ENCODE data around the gene SETD3. TPM values are rescaled to one million over a fixed set of nuclear protein-coding genes. Genes with fewer than 3 reads are reported as not detected.

Gene SETD3
- polyA plus RNA-seq (ENCODE audit: insufficient read length), result 73.5 TPM

- DNase-seq, result peak; percentile 51
Measured at GRCh38 chr14:99479906-99480869, at the start of gene SETD3. Gene SETD3, minus strand, starts transcription at chr14:99480859. Its CDS starts 15,054 bp downstream, at chr14:99465805.

DNA sequence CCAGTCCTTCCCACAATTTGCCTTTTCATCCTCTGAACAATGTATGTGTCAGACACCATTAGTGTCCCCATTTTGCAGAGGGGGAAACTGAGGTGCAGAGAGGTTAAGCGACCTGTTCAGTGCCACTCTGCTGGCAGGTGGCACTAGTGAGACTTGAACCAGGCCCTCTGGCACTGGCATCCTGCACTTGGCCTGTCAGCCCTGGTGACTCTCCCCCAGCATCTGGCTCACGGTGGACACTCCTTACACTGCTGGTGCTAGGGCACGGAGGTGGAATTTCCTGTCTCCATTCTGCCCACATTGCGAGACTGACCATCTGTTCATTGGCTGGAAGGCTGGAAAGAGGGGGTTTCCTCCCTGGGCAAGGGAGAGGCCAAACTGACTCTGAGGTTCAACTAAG is 49.2 kb upstream of the SETD3 start:
- DNase-seq, result no peak

GRCh38 chr14:99527427-99528076 is 46.9 kb upstream of the SETD3 start:
- DNase-seq, result no peak

DNA sequence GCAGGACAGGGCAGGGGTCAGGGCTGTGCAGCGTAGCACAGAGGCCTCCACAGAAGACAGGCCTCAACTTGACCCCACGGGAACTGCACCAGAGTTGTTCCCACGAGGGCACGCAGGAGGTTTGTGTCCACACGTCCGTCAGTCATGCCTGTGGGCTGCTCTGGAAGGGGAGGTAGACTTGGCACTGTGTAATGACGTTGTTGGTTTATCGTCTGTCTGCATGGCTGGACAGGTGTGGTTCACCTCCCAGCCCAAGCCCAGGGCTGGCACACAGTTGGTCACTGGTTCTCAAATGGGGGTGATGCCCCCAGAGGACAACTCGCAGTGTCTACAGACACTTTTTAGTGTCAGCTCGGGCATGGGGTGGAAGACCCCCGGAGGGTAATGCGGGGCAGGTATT is 46.4 kb upstream of the SETD3 start:
- no peak for DNase-seq

GRCh38 chr14:99525699-99526080 is 45.0 kb upstream of the SETD3 start:
- no peak for DNase-seq

GRCh38 chr14:99524804-99525698 is 44.4 kb upstream of the SETD3 start:
- no peak for DNase-seq

DNA sequence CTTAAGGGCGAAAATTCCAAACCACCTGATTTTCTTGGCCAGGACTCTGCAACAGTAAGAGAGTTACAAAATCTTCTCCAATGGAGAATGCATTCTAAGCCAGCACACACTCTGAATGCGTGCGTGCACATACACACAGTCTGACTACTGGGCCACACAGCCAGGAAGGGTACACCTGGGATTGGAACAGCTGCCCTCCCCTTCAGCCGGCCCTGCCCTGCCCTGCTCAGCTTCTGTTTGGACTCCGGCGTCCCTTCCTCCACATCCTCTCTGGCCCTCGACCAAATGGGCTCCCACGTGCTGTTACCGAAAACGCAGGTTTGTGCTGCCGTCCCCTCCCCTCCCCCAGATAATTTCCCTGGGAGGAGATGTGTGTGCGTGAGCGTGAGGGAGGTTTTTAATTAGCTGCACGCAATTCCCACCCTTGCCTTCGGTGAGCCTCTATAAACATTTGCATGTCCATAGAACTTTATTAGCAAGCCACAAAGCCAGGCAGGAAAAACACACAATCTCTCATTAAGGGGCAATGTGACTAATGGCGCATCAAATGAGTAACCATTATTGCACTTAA is 43.5 kb upstream of the SETD3 start:
- no peak for DNase-seq

- no peak for DNase-seq
Measured at GRCh38 chr14:99523704-99524055, 43.0 kb upstream of the SETD3 start.

DNA sequence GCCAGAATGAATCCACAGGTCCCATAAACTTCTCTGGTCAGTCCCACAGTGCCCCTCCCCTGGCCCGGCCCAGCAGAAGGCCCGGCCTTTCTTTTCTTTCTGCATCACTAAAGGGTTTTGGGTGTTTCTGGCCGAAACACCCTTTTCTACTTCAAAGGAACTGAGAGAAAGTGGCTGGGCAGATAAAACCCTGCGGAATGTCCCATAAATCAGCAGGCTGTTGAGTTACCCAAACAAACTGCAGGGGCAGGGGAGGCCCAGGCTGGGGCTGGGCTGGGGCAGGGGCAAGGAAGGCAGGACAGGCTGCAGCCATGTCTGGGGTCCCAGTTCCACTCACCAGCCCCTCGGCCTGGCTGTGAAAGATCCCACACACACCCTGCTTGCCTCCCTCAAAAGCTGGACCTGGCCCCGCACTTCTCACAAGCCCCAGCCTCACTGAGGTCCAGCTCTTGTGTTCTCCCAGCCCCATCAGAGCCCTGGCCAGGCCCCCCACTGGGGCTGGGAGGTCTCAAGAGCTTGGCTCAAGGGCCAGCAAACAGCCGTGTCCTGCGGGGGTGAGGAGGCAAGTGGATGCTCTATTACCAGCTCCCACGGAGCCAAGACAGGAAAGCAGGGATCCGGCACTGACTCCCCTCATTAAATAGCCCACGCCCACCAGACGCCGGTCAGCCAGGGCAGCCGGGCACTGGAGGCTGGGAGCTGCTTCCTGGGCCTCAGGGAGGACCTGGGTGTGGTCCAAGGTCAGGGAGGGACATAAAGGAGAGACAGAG is 42.5 kb upstream of the SETD3 start:
- no peak for DNase-seq

- DNase-seq, result no peak
Measured at GRCh38 chr14:99522457-99522891, 41.8 kb upstream of the SETD3 start.

DNA sequence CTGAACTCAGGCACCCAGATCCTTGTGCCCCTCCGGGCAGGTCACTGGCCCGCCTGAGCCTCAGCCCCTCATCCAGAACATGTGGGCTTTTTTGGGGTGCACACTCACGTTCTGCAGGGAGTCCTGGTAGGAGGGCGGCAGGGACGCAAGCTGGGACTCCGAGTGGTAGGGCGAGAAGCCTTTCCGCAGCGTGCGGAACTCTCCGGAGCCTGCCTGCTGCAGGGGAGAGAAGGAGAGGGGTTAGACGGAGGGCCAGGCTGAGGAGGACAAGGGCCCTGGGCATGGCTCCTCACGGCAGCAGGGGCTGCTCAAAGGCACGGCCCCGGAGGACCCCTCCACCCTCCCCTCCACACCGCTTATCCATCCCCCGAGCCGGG is 41.4 kb upstream of the SETD3 start:
- no peak for DNase-seq

DNA sequence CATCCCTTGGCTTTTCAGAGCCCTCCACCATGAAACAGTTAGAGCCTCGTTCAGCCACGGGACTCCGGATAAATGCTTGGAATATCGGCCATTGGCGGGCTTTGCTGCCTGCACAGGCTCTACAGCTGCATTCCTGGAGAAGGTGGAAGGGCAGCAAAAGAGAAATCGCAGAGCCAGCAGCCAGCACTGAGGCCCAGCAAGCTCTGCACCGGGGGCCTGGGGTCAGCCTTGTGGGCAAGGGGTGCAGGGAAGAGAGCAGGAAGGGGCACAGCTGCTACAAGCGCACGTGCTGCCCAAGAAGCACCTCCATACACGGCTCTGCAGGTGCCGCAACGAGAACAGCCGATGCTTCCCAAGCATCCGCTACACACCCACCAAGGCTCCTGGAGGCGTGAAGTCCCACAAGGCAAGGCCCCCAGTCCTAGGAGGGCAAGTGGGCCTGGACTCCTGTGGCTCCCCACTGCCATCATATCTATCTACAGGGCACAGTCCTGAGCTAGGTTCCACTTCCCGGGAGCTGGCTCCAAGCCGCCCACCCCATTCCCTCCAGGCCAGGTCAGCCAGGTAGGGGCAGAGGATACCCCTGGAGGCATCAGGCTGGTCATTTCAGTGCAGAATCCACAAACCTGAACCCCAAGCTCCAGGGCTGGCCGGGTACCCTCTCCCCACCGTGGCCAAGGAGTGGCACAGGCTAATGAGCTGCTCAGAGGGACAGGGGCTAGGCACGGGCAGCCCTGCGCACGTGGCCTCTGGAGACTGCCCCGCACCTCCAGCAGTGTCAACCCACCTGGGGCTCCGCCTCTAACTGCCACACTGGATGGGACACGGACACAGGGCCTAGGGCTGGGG is 40.7 kb upstream of the SETD3 start:
- DNase-seq, result no peak

- no peak for DNase-seq
Measured at GRCh38 chr14:99520571-99521081, 40.0 kb upstream of the SETD3 start.

DNA sequence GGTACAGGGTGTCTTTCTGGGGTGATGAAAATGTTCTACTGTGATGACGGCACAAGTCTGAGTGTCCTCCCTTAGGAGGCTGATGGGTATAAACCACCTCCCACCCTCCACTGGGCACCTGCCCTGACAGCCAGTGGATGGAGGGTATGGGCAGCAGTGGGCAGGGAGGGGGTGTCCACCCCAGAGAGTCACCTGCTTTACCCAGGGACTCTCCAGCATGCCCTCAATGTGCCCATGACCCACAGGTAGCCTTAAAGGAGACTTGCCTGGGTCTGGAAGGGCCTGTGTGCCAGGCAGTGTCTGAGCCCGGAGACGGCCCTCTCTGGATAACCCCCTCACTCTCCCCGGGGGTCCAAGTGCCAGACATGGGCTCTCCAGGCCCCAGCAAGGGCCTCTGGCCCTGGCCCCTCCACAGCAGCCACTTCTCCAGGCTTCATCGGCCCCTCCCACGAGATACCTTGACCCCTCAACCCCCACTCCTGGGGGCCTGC is 39.3 kb upstream of the SETD3 start:
- DNase-seq, result no peak

DNA sequence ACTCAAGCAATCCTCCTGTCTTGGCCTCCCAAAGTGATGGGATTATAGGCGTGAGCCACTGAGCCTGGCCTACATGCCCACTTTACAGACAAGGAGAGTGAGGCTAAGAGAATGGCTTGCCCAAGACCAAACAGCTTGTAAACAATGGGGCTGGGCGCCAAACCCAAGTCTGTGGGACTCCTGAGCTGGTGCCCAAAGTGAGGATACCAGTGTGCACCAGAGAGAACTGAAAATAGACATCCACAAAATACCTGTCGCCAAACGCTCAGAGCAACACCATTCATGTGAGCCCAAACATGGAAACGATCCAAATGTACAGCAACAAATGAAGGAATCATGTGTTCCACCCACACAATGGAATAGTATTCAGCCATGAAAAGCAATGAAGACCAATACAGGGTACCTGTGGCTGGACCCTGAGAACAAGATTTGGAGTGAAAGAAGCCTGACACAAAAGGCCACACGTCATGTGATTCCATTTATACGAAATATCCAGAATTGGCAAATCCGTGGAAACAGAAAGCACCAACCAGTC is 38.8 kb upstream of the SETD3 start:
- no peak for DNase-seq

DNA sequence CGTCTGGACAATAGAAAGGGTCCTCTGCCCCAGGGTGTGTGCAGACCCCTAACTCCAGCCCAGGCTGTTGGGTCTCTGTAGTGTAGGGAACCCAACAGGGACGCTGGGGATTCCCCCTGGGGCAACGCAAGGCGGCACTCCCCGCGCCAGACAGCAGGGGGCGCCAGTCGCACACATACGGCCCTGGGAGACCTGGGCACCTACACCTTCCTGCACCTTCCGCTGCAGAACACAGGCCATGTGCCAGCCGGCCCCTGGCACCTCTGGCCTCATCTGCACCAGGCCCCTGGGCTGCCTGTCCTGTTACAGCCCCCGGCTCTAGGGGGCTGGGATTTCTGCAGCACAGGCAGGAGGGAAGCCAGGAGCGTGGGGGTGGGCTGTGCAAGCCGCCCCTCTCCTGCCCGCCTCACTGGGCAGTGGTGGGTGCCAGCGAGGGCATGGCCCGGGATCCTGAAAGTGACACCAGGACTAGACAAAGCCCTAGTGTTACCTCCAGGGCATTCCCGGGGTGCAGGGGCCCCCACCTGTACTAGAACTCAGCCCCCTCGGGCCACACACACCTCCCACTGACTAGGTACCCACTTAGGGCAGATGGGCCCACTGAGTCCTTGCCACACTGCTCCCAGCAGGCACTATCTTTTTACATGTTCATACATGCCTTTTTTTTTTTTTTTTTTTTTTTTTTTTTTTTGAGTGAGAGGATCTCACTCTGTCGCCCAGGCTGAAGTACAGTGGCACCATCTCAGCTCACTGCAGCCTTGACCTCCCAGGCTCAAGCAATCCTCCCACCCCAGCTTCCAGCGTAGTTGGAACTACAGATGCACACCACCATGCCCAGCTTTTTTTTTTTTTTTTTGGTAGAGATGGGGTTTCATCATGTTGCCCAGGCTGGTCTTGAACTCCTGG is 38.0 kb upstream of the SETD3 start:
- DNase-seq, result peak; percentile 52

- no peak for DNase-seq
Measured at GRCh38 chr14:99517643-99518381, 37.2 kb upstream of the SETD3 start.

All from hindlimb muscle (tissue), 1 donor.